LHCN-M2 (cell line): ENCODE results near the gene UNC5C. TPM values are rescaled to one million over a fixed set of nuclear protein-coding genes. Genes with fewer than 3 reads are reported as not detected.

Experiments
- DNase-seq: peaks from one replicate; pipeline ENCODE4 v3.0.0-alpha.2; 2012; ENCODE audit warnings: low read depth
- total RNA-seq: library from RNA; depleted of rRNA; stranded (reverse); fragments of >200 nt; gene quantifications from 2 replicates; pipeline ENCODE4 v1.2.3, GENCODE V29; 2014

UNC5C gene
- total RNA-seq, 1 experiment from 2014 or later, result 0.11 TPM

- DNase-seq, result no peak
Observed at GRCh38 chr4:95546866-95547714, 1.7 kb downstream of the UNC5C start.

GRCh38 chr4:95546221-95546620, 2.6 kb downstream of the UNC5C start:
- no peak for DNase-seq

DNA sequence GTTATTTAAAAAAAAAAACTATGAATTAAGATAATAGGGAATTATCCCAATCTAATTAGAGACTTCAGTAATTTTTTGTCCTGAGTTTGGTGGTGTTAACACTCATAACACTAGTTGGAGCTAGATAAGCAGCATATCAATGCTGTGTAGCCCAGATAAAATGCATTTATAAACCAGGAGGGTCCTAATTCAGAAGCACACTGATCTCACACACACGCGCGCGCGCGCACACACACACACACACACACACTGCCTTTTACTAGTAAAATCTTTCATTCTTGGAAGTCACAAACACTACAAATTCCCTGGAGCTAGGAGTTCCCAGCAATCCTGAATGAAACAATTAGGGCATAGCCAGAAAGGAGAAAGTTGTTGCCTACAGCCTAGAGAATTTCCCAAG, 3.2 kb downstream of the UNC5C start:
- no peak for DNase-seq

GRCh38 chr4:95544113-95545103, 4.4 kb downstream of the UNC5C start:
- DNase-seq, result no peak

DNA sequence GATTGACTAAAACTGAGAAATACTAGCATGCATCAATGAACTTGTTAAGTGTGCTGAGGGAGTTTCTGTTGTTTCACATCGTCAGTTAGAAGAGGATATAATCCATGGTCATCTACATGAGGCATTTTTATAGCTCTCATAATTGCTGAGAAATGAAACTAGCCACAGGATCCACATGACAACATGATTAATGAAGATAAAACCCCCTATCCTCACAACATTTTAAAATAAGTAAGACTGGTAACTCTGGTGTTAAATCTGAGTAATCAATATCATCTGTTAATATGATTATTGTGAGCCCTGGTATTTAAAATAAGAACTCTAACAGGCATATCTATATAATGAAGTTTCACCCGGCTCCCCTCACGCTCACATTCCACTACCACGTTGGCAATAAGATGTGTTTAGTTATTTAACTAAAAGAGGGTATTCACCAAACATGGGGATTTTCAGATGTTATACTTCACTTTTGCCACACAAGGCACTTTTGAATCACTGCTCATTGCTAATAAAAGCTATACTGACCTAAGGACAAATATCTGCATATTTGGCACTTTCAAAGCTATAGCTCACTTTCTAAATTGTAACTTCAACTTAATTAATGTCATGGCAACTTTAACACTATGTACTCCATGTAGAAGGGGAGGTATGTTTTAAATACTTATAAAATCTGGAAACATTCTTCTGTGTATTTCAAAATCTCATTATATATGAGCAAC, 6.7 kb downstream of the UNC5C start:
- DNase-seq, result no peak

DNA sequence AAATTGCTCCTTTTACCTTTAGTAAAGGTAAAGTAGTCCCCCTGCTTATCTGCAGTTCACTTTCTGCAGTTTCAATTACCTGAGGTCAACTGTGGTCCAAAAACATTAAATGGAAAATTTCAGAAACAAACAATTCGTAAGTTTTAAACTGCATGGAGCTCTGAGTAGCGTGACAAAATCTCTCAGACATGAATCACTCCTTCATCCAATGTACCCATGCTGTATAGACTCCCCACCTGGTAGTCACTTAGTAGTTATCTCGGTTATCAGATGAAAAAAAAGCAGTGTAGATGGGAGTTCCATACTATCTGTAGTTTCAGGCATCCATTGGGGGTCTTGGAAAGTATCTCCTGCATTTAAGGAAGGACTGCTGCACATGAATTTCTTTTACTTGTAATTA, 7.7 kb downstream of the UNC5C start:
- no peak for DNase-seq

GRCh38 chr4:95540227-95540626, 8.5 kb downstream of the UNC5C start:
- DNase-seq, result no peak

- DNase-seq, result no peak
Observed at GRCh38 chr4:95539106-95539505, 9.7 kb downstream of the UNC5C start.

DNA sequence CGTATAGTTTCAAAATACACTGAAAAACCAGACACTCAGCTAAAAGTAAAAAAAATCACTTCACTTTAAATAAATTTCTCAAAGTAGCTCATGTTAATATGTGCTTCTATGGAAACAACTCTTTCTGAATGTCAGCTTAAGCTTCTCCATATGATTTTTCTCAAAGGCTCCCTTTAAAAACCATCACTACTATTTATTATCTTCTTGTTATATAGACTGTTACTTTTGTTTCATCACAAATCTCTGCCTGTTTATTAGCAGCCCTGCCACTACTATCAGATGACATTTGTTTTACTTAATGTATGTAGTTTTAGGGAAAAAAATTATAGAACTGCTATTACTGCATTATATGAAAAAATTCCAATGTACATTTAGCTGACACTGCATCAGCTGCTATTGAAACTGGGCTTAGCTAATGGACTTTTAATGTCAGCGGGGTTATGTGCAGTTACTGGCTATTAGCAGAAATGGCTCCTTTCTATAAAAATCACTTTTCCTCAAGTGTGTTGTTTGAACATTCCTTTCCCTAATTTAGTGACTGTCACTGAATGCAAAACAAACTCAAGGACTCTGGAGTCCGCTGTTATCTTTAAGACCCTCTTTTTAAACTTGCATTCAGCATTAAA, 10.8 kb downstream of the UNC5C start:
- no peak for DNase-seq

DNA sequence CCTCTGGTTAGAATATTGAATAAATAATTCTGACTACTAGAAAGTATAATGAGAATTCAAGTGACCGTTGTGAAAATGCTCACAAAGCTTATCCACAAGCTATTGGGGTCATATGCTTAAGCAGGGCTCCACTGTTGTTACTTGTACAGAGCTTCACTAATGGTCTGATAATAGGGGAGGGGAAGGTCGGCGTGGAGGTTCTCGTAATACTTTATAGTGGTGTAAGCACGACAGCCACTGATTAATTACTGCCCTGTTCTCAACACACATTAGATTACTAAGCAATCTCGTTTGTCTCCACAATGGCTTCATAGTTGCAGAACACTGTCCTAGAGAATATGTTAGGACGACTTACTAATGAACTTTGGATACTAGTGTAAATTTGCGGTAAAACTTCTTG, 11.6 kb downstream of the UNC5C start:
- no peak for DNase-seq

DNA sequence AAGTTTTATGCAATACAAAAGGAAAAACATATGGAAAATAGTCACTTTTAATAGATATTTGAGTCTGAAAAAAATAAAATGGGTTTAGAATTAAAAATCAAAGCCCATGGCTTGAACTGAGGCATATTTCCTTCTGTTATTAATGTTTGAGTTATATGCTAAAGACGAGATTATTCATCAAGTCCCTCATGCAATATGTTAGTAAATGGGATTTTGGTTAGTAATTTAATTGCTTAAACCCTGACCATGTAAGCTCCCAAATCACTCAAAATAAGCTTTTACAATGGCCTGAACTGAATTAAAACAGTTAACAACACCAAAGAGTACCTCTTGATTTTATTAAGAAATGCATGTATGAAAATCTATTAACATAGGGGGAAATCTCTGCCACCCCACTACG, 12.1 kb downstream of the UNC5C start:
- no peak for DNase-seq

DNA sequence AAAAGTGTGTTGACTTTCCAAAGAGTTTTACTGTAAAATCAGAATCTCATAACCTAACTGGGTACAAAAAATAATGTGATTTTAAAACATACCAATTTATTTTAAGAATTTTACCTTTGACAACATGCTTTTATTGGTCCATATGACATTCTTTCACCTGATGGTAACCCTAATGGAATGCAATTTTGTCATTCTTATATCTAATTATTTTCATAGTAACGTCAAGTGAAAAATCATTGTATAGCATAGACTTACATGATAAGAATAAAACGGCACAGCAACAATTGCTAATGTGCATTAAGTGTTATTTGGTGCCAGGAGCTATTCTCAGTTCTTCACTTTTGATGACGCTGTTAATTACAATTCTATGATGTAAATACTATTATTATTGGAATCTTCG, 13.6 kb downstream of the UNC5C start:
- no peak for DNase-seq

GRCh38 chr4:95534032-95534431, 14.7 kb downstream of the UNC5C start:
- no peak for DNase-seq

DNA sequence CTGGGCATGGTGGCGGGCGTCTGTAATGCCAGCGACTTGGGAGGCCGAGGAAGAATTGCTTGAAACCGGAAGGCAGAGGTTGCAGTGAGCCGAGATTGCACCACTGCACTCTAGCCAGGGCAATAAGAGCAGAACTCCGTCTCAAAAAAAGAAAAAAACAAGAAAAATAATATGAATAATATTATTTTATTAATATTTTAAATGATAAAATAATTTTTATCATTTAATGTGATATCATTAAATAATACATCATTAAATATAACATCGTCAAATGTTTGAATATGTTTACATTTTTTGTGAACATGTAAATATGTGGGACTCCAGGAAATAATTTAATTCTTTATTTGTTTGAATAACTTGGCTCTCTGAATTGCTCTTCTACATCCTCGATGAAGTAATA, 15.5 kb downstream of the UNC5C start:
- no peak for DNase-seq

DNA sequence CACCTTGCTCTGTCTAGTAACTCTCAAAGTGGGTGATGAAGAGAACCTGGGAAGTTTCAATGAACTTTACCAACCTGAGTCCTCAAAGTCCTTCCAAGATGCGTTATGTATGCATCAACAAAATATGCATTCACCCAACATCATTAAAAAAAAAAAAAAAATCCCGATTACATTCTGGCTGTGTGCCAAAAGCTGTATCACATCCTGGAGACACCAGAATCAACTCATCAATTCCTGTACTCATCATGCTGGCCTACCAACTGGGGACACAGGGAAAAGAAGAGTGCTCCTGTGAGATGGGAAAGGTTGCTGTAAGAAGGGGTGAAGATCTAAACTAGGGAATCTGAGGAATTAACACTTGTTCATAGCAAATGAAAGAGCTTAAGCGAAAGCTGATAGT, 16.5 kb downstream of the UNC5C start:
- DNase-seq, result no peak

DNA sequence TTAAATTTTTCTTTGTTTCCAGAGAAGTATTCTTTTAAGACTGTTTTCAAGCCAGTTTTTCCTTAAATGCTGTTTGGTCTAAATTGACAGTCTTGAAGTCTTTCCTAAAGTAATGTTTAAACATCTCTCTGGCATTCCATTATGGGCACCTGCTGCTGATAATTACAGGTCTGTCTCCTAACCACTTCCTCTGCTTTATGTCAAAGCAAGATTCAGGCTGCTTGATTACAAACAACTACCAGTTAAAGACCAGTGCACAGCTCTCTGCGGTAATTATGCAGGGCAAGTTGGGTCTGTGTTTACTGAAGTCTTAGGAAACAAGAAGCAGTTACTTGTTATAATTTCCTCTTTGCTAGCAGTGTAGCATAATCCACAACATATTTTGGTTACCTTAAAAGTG, 17.6 kb downstream of the UNC5C start:
- no peak for DNase-seq

- DNase-seq, result no peak
Observed at GRCh38 chr4:95529946-95530345, 18.8 kb downstream of the UNC5C start.

DNA sequence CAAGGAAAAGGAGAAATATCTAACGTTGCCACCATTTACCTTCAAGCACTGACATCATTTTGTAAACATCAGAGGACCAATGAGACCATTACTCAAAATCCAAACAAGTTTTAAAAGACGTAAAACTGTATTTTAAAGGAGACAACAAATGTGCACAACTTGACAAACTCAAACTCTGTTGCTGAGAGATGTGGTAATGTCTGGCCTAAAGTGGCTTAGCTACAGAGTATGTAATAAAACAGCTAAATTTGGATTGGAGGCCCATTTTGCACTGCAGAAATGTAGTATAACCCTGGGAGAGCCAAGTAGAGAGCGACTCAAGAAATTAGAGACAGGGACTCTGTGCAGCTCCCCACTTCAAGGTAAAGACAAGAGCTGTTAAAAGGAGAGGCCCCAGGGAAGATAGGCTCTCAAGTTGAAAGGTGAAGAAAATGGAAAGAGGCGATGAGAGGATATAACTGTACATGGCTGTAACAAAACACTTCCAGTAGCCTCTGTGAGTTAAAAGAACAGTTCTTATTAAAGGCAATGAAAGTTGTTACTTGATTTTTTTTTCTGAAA, 20.3 kb downstream of the UNC5C start:
- DNase-seq, result no peak

DNA sequence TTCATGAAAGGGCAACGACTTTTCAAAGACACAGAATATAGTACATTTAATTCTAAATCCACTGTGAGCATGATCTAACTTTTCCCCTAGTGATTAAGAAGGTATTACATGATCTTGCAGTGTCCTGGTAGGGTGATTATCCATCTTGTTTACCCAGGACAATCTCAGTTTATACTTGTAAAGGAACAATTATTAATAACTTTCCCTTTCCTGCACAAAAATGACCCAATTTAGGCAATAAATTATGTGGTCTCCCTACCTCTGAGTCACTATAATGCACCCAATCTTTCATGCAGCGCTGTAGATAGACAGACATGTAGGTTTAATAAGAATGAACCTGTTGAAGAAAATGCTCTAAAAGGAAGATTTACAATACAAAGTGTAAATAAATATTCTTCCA, 22.7 kb downstream of the UNC5C start:
- no peak for DNase-seq

DNA sequence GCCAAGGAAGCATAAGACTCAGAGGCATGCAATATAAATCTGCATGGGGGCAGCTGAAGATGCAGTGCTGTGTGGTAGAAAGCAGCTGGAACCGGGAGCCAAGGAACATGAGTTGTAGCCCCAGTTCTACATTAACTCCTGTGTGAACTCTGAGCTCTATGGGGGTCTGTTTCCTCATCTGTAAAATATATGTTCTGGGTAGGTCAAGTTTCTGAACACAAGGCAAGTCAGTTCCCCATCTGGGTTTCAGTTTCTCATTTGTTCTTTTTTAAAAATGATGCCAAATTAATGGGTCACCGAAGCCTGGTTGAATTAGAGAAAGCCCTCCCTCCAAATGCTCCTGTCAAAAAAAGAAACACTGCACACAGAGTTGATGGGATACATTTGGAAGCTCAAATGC, 24.0 kb downstream of the UNC5C start:
- no peak for DNase-seq

- no peak for DNase-seq
Observed at GRCh38 chr4:95524184-95524583, 24.6 kb downstream of the UNC5C start.
